GM23338 (cell line): ENCODE results near the gene MEOX1. TPM values are rescaled to one million over a fixed set of nuclear protein-coding genes. Genes with fewer than 3 reads are reported as not detected.

Source experiments
- ATAC-seq: fragments of 200-7000 bp; cut with Tn5 transposase; 3 replicates; pipeline ENCODE4 v1.9.1; 2020
- DNase-seq: peaks from one replicate; pipeline ENCODE4 v3.0.0-alpha.2; 2015; ENCODE audit warnings: low spot score
- H2AFZ ChIP-seq: fragments of 200-600 bp; sonication (generic); 2 replicates; pipeline ENCODE4 v1.8.0; 2016; ENCODE audit warnings: antibody characterized with exemption, mild to moderate bottlenecking, moderate library complexity
- H3F3A ChIP-seq: fragments of 200-600 bp; sonication (generic); replicated peaks from 2 replicates; pipeline ENCODE4 v1.8.0; 2017; ENCODE audit warnings: antibody characterized with exemption, mixed run types, low read depth
- H3K27ac ChIP-seq: fragments of 200-600 bp; sonication (generic); 2 replicates; pipeline ENCODE4 v1.6.1; 2016; ENCODE audit warnings: low read depth
- H3K27me3 ChIP-seq: fragments of 200-600 bp; sonication (generic); 2 replicates; pipeline ENCODE4 v1.8.0; 2016; ENCODE audit warnings: mild to moderate bottlenecking, mixed run types, moderate library complexity; ENCODE audit not compliant: insufficient read depth
- H3K36me3 ChIP-seq: fragments of 200-600 bp; sonication (generic); 2 replicates; pipeline ENCODE4 v1.8.0; 2016; ENCODE audit warnings: mild to moderate bottlenecking; ENCODE audit not compliant: insufficient read depth
- H3K4me1 ChIP-seq: fragments of 200-600 bp; sonication (generic); 2 replicates; pipeline ENCODE4 v1.8.0; 2016; ENCODE audit warnings: mild to moderate bottlenecking, moderate library complexity; ENCODE audit not compliant: insufficient read depth
- H3K4me2 ChIP-seq: fragments of 200-600 bp; sonication (generic); 2 replicates; pipeline ENCODE4 v1.7.1; 2017; ENCODE audit warnings: mixed run types
- H3K4me3 ChIP-seq: fragments of 200-600 bp; sonication (generic); 2 replicates; pipeline ENCODE4 v1.6.1; 2016; ENCODE audit warnings: mixed run types
- H3K79me2 ChIP-seq: fragments of 200-600 bp; sonication (generic); replicated peaks from 2 replicates; pipeline ENCODE4 v1.8.0; 2017; ENCODE audit warnings: mild to moderate bottlenecking; ENCODE audit not compliant: insufficient read depth
- H3K9me2 ChIP-seq: fragments of 200-600 bp; sonication (generic); 2 replicates; pipeline ENCODE4 v1.8.0; 2017; ENCODE audit not compliant: insufficient read depth
- H4K20me1 ChIP-seq: fragments of 200-600 bp; sonication (generic); replicated peaks from 2 replicates; pipeline ENCODE4 v1.8.0; 2017; ENCODE audit warnings: mild to moderate bottlenecking; ENCODE audit not compliant: insufficient read depth
- H3K27ac Mint-ChIP-seq: 2 replicates; pipeline ENCODE4 v1.8.0; 2020; ENCODE audit warnings: inconsistent platforms, mild to moderate bottlenecking, moderate library complexity, mixed read lengths
- H3K27me3 Mint-ChIP-seq: 3 replicates; pipeline ENCODE4 v1.8.0; 2022; ENCODE audit warnings: low read depth, mild to moderate bottlenecking, moderate library complexity, mixed read lengths, inconsistent platforms; ENCODE audit not compliant: insufficient read depth, poor library complexity
- H3K36me3 Mint-ChIP-seq: 3 replicates; pipeline ENCODE4 v1.8.0; 2021; ENCODE audit warnings: low read depth, mild to moderate bottlenecking, inconsistent platforms, moderate library complexity, mixed read lengths
- H3K4me1 Mint-ChIP-seq: 3 replicates; pipeline ENCODE4 v1.8.0; 2020; ENCODE audit warnings: mild to moderate bottlenecking, inconsistent platforms, mixed read lengths
- H3K4me3 Mint-ChIP-seq: 3 replicates; pipeline ENCODE4 v1.8.0; 2021; ENCODE audit warnings: moderate library complexity, mild to moderate bottlenecking, inconsistent platforms, mixed read lengths
- H3K9me3 Mint-ChIP-seq: 3 replicates; pipeline ENCODE4 v1.8.0; 2020; ENCODE audit warnings: moderate library complexity, mild to moderate bottlenecking, inconsistent platforms, mixed read lengths
- ETS1 ChIP-seq: IDR thresholded peaks from 2 replicates; pipeline ENCODE4 v1.6.1; 2016; ENCODE audit warnings: antibody characterized with exemption
- EZH2phosphoT487 ChIP-seq: fragments of 200-600 bp; sonication (generic); IDR thresholded peaks from one replicate; pipeline ENCODE4 v1.8.1; 2018; ENCODE audit warnings: antibody characterized with exemption; ENCODE audit not compliant: unreplicated experiment
- NANOG ChIP-seq: IDR thresholded peaks from 2 replicates; pipeline ENCODE4 v1.6.1; 2016; ENCODE audit warnings: antibody characterized with exemption, borderline replicate concordance
- REST ChIP-seq: IDR thresholded peaks from one replicate; pipeline ENCODE4 v1.6.1; 2018; ENCODE audit warnings: antibody characterized with exemption; ENCODE audit not compliant: unreplicated experiment
- polyA plus RNA-seq: library from polyadenylated mRNA; unstranded; fragments of >200 nt; fragmentation: Nextera tagmentation; extraction: Ambion mirVana; gene quantifications from 2 replicates; pipeline ENCODE4 v1.2.1, GENCODE V29; 2016
- total RNA-seq: library from RNA; depleted of rRNA; stranded (reverse); fragments of >200 nt; shearing (Covaris generic); gene quantifications from 2 replicates; pipeline ENCODE4 v1.2.3, GENCODE V29; 2014
- TF ChIP-seq, protein P1 (sequence below), 2 experiments: fragments of 200-600 bp in 1 of 2; sonication (generic) in 1 of 2; conservative IDR thresholded peaks; 2 replicates each; pipeline versions ENCODE4 v1.5.1 to v1.6.1; 2016 to 2017; ENCODE audit warnings: antibody characterized with exemption in 2 of 2, low read depth in 2 of 2, mild to moderate bottlenecking in 2 of 2, moderate library complexity in 1 of 2

MEOX1 gene
- total and polyA plus RNA-seq, 2 experiments from 2014 or later, result not detected

DNA sequence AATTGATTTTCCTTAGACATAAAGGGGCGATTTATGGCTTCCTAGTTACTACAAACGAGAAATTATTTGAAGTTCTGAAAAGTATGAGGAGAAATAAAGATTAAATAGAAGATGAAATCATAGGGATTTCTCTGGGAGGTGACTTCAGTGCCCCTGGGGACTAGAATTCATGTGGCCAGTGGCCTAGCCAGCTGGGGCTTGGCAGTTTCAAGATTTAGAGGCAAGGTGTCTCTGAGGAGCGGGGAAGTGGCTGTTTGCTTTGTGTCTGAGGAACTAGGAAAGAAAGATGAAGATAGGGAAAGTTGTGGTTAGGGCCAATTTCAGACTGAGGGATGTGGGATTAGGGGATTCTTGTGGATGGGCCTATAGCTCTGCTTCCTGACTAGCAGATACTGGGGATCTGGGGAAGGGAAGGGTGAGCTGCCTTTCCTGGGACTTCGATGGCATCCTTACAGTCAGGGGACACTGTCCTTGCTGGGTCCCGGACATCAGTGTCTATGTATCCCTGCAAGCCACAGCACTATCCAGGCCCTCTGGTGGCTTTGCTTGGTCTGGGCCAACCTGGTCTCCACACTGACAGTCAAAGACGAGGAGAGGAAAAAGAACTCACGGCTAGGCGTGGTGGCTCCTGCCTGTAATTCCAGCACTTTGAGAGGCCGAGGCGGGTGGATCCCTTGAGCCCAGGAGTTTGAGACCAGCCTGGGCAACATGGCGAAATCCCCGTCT is 22.4 kb upstream of the MEOX1 start (continued):
- no peak for TF ChIP-seq REST
- no peak for TF ChIP-seq ETS1
- TF ChIP-seq EZH2phosphoT487, result no peak

GRCh38 chr17:43680461-43680860 is 18.7 kb upstream of the MEOX1 start:
- peaks cover 16% of the 10 kb centered on the region for H3K27me3 Mint-ChIP-seq
- TF ChIP-seq, protein P1, sequence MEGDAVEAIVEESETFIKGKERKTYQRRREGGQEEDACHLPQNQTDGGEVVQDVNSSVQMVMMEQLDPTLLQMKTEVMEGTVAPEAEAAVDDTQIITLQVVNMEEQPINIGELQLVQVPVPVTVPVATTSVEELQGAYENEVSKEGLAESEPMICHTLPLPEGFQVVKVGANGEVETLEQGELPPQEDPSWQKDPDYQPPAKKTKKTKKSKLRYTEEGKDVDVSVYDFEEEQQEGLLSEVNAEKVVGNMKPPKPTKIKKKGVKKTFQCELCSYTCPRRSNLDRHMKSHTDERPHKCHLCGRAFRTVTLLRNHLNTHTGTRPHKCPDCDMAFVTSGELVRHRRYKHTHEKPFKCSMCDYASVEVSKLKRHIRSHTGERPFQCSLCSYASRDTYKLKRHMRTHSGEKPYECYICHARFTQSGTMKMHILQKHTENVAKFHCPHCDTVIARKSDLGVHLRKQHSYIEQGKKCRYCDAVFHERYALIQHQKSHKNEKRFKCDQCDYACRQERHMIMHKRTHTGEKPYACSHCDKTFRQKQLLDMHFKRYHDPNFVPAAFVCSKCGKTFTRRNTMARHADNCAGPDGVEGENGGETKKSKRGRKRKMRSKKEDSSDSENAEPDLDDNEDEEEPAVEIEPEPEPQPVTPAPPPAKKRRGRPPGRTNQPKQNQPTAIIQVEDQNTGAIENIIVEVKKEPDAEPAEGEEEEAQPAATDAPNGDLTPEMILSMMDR (conservative IDR thresholded peaks at IDR 0.05; ENCODE audit: low read depth in 2 of 2), result no peak
- no peak for TF ChIP-seq NANOG
- DNase-seq, result no peak

GRCh38 chr17:43679911-43680310 is 18.2 kb upstream of the MEOX1 start:
- no peak overlapping the region for H3K4me3 ChIP-seq
- H3F3A ChIP-seq, result no peaks in the 10 kb centered on the region; the same call in 1 of the 2 replicates
- H3K36me3 Mint-ChIP-seq, result no peaks in the 10 kb centered on the region
- no peak overlapping the region for H3K4me2 ChIP-seq
- ATAC-seq (no peak), DNase-seq (no peak)
- H4K20me1 ChIP-seq, result no peaks in the 10 kb centered on the region
- H3K27ac Mint-ChIP-seq, result no peak overlapping the region
- peaks cover 18% of the 10 kb centered on the region for H3K4me1 ChIP-seq
- no peaks in the 10 kb centered on the region for H3K27me3 ChIP-seq
- peaks cover 16% of the 10 kb centered on the region for H3K27me3 Mint-ChIP-seq
- no peaks in the 10 kb centered on the region for H3K9me2 ChIP-seq
- peaks cover 50% of the 10 kb centered on the region for H3K4me1 Mint-ChIP-seq
- no peaks in the 10 kb centered on the region for H3K36me3 ChIP-seq
- no peaks in the 10 kb centered on the region for H3K79me2 ChIP-seq
- no peak overlapping the region; the same call in 1 of the 2 replicates for H2AFZ ChIP-seq
- H3K4me3 Mint-ChIP-seq, result no peak overlapping the region
- no peaks in the 10 kb centered on the region for H3K9me3 Mint-ChIP-seq
- no peak overlapping the region for H3K27ac ChIP-seq
- no peak for TF ChIP-seq ETS1

More at GRCh38 chr17:43680461-43680860, 18.7 kb upstream of the MEOX1 start:
- no peak overlapping the region for H3K4me3 ChIP-seq
- H3K27ac Mint-ChIP-seq, result no peak overlapping the region
- H3K9me2 ChIP-seq, result no peaks in the 10 kb centered on the region
- H4K20me1 ChIP-seq, result no peaks in the 10 kb centered on the region
- no peaks in the 10 kb centered on the region for H3K79me2 ChIP-seq
- H3K4me3 Mint-ChIP-seq, result no peak overlapping the region; the same call in 2 of the 3 replicates
- no peaks in the 10 kb centered on the region for H3K9me3 Mint-ChIP-seq
- peaks cover 18% of the 10 kb centered on the region for H3K4me1 ChIP-seq
- H3K4me1 Mint-ChIP-seq, result peaks cover 46% of the 10 kb centered on the region
- H3K27ac ChIP-seq, result no peak overlapping the region
- H3K36me3 ChIP-seq, result no peaks in the 10 kb centered on the region
- no peaks in the 10 kb centered on the region; the same call in 1 of the 2 replicates for H3F3A ChIP-seq
- H3K27me3 ChIP-seq, result no peaks in the 10 kb centered on the region
- no peak overlapping the region for H3K4me2 ChIP-seq
- H2AFZ ChIP-seq, result no peak overlapping the region; the same call in 1 of the 2 replicates
- ATAC-seq, result no peak
- H3K36me3 Mint-ChIP-seq, result no peaks in the 10 kb centered on the region
